ENCODE measurements around the gene NAA50. TPM values are rescaled to one million over a fixed set of nuclear protein-coding genes. Genes with fewer than 3 reads are reported as not detected.

NAA50 gene
- total and polyA plus RNA-seq, 2 experiments from 2014 or later, result 64.3 to 124 TPM

DNA sequence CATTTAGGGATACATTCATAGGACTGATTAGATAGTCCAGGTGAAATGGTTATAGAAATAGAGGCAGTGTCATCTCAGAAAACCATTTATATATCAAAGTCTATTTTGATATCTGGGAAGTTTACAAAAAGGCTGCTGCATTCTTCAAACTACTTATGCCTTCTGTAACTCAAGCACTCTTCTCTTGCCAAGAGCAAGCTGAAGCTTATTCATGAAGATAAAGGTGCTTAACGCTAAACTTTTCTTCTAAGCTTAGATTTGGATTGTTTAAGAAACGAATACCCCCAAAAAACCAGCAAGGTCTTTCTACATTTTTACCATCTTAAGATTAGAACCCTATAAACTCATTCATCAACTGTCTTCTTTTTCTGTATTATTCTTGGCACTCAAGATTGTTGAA, 26.3 kb downstream of the NAA50 start:
- Histone ChIP-seq H3K27ac (no peak overlapping the region), H2AFZ (no peak overlapping the region), H3K9me2 (replicated peaks; ENCODE audit: insufficient read depth) (no peaks in the 10 kb centered on the region), H3K4me2 (no peak overlapping the region), H4K20me1 (ENCODE audit: insufficient read depth, poor library complexity, severe bottlenecking) (no peaks in the 10 kb centered on the region), H3K9me3 (ENCODE audit: low read depth) (no peaks in the 10 kb centered on the region), H3K4me3 (no peak overlapping the region), H3K4me1 (ENCODE audit: insufficient read depth) (no peaks in the 10 kb centered on the region), H3K36me3 (replicated peaks; ENCODE audit: insufficient read depth, low read depth) (no peaks in the 10 kb centered on the region), H3K79me2 (peaks cover 10% of the 10 kb centered on the region), H3K27me3 (no peaks in the 10 kb centered on the region)
- 86% methylated on average over 2 of the region's 2 CpGs for whole genome bisulfite sequencing (ENCODE audit: low lambda C conversion rate, missing lambda C conversion rate)
- TF ChIP-seq EZH2phosphoT487 (IDR thresholded peaks at IDR 0.05; ENCODE audit: low read depth, severe bottlenecking, unreplicated experiment) (no peak), EZH2 (IDR thresholded peaks at IDR 0.05; ENCODE audit: borderline replicate concordance) (no peak)
- TF ChIP-seq, protein P1, sequence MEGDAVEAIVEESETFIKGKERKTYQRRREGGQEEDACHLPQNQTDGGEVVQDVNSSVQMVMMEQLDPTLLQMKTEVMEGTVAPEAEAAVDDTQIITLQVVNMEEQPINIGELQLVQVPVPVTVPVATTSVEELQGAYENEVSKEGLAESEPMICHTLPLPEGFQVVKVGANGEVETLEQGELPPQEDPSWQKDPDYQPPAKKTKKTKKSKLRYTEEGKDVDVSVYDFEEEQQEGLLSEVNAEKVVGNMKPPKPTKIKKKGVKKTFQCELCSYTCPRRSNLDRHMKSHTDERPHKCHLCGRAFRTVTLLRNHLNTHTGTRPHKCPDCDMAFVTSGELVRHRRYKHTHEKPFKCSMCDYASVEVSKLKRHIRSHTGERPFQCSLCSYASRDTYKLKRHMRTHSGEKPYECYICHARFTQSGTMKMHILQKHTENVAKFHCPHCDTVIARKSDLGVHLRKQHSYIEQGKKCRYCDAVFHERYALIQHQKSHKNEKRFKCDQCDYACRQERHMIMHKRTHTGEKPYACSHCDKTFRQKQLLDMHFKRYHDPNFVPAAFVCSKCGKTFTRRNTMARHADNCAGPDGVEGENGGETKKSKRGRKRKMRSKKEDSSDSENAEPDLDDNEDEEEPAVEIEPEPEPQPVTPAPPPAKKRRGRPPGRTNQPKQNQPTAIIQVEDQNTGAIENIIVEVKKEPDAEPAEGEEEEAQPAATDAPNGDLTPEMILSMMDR (IDR thresholded peaks at IDR 0.05; ENCODE audit: poor library complexity), result no peak
- DNase-seq (ENCODE audit: low spot score), result no peak

DNA sequence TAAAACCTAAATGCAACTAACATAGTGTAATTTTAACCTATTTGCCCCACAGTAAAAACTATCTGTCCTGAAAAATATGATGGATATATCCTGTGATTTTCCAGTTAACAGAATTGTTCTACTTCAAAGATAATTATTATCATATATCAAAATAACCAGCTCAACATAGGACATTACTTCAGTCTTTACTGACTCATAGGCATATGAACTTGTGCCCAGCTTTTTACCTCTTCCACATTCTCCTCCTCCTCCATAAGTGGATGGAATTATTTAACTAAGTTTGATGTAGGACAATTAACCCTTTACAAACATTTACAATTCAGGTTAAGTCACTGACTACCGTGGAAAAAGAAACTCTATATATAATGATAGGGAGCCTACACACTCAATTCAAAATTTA, 26.8 kb downstream of the NAA50 start:
- 100% methylated on average over 1 of the region's 1 CpG for WGBS (ENCODE audit: low lambda C conversion rate, missing lambda C conversion rate)

GRCh38 chr3:113717818-113718217, 28.2 kb downstream of the NAA50 start:
- no peaks in the 10 kb centered on the region for H3K9me2 ChIP-seq (replicated peaks; ENCODE audit: insufficient read depth)
- no peaks in the 10 kb centered on the region for H4K20me1 ChIP-seq (ENCODE audit: insufficient read depth, poor library complexity, severe bottlenecking)
- no peak overlapping the region for H3K4me3 ChIP-seq
- H3K79me2 ChIP-seq, result no peaks in the 10 kb centered on the region
- no peak overlapping the region for H2AFZ ChIP-seq
- no peaks in the 10 kb centered on the region for H3K27me3 ChIP-seq
- H3K9me3 ChIP-seq (ENCODE audit: low read depth), result no peaks in the 10 kb centered on the region
- no peak overlapping the region for H3K27ac ChIP-seq
- TF ChIP-seq EZH2phosphoT487 (IDR thresholded peaks at IDR 0.05; ENCODE audit: low read depth, severe bottlenecking, unreplicated experiment), result no peak
- TF ChIP-seq EZH2 (IDR thresholded peaks at IDR 0.05; ENCODE audit: borderline replicate concordance), result no peak
- TF ChIP-seq, protein P1 (IDR thresholded peaks at IDR 0.05; ENCODE audit: poor library complexity), result no peak
- WGBS (ENCODE audit: low lambda C conversion rate, missing lambda C conversion rate), result 99% methylated on average over 3 of the region's 3 CpGs
- no peak for DNase-seq (ENCODE audit: low spot score)
- no peaks in the 10 kb centered on the region for H3K4me1 ChIP-seq (ENCODE audit: insufficient read depth)
- no peak overlapping the region for H3K4me2 ChIP-seq
- no peaks in the 10 kb centered on the region for H3K36me3 ChIP-seq (replicated peaks; ENCODE audit: insufficient read depth, low read depth)

More for the DNA sequence above, 26.8 kb downstream of the NAA50 start:
- Histone ChIP-seq H3K36me3 (replicated peaks; ENCODE audit: insufficient read depth, low read depth) (no peaks in the 10 kb centered on the region), H3K4me3 (no peak overlapping the region), H4K20me1 (ENCODE audit: insufficient read depth, poor library complexity, severe bottlenecking) (no peaks in the 10 kb centered on the region), H3K4me2 (no peak overlapping the region), H3K9me2 (replicated peaks; ENCODE audit: insufficient read depth) (no peaks in the 10 kb centered on the region), H2AFZ (no peak overlapping the region), H3K27me3 (no peaks in the 10 kb centered on the region), H3K79me2 (peaks cover 7% of the 10 kb centered on the region), H3K27ac (no peak overlapping the region), H3K9me3 (ENCODE audit: low read depth) (no peaks in the 10 kb centered on the region), H3K4me1 (ENCODE audit: insufficient read depth) (no peaks in the 10 kb centered on the region)
- no peak for DNase-seq (ENCODE audit: low spot score)
- TF ChIP-seq, protein P1 (IDR thresholded peaks at IDR 0.05; ENCODE audit: poor library complexity), result no peak
- no peak for TF ChIP-seq EZH2 (IDR thresholded peaks at IDR 0.05; ENCODE audit: borderline replicate concordance)
- no peak for TF ChIP-seq EZH2phosphoT487 (IDR thresholded peaks at IDR 0.05; ENCODE audit: low read depth, severe bottlenecking, unreplicated experiment)

- H3K4me1 ChIP-seq (ENCODE audit: insufficient read depth), result no peaks in the 10 kb centered on the region
- DNase-seq (ENCODE audit: low spot score), result no peak
- H3K9me3 ChIP-seq (ENCODE audit: low read depth), result no peaks in the 10 kb centered on the region
- H3K36me3 ChIP-seq (replicated peaks; ENCODE audit: insufficient read depth, low read depth), result no peaks in the 10 kb centered on the region
- no peak for TF ChIP-seq EZH2 (IDR thresholded peaks at IDR 0.05; ENCODE audit: borderline replicate concordance)
- TF ChIP-seq, protein P1 (IDR thresholded peaks at IDR 0.05; ENCODE audit: poor library complexity), result no peak
- no peak for TF ChIP-seq EZH2phosphoT487 (IDR thresholded peaks at IDR 0.05; ENCODE audit: low read depth, severe bottlenecking, unreplicated experiment)
- 96% methylated on average over 3 of the region's 3 CpGs for WGBS (ENCODE audit: low lambda C conversion rate, missing lambda C conversion rate)
- no peaks in the 10 kb centered on the region for H3K79me2 ChIP-seq
- H3K27ac ChIP-seq, result no peak overlapping the region
- H2AFZ ChIP-seq, result no peak overlapping the region
- H4K20me1 ChIP-seq (ENCODE audit: insufficient read depth, poor library complexity, severe bottlenecking), result no peaks in the 10 kb centered on the region
- H3K27me3 ChIP-seq, result no peaks in the 10 kb centered on the region
- no peak overlapping the region for H3K4me2 ChIP-seq
- H3K9me2 ChIP-seq (replicated peaks; ENCODE audit: insufficient read depth), result no peaks in the 10 kb centered on the region
- no peak overlapping the region for H3K4me3 ChIP-seq
Measured at GRCh38 chr3:113717308-113717707, 28.7 kb downstream of the NAA50 start.
